Effector memory CD8-positive, alpha-beta T cell (primary cell): ENCODE data around the gene YTHDC2.

ENCODE experiments used
- ATAC-seq: fragments of 150-1000 bp; cut with Tn5 transposase; replicated peaks from 2 replicates; pipeline ENCODE4 v1.10.0; 2021; ENCODE audit warnings: mild to moderate bottlenecking, moderate library complexity
- DNase-seq, 3 experiments: peaks; one replicate each; pipeline ENCODE4 v3.0.0; 2021
- H3K27ac Mint-ChIP-seq, 2 donors: one replicate each; pipeline ENCODE4 v1.8.0; 2022; ENCODE audit warnings: mild to moderate bottlenecking in 2 of 2, mixed read lengths in 2 of 2, moderate library complexity in 2 of 2
- H3K27me3 Mint-ChIP-seq, 2 donors: one replicate each; pipeline ENCODE4 v1.8.0; 2022; ENCODE audit warnings: mixed read lengths in 2 of 2
- H3K36me3 Mint-ChIP-seq: one replicate; pipeline ENCODE4 v1.8.0; 2022; ENCODE audit warnings: mild to moderate bottlenecking, moderate library complexity, mixed read lengths; ENCODE audit not compliant: insufficient read depth
- H3K4me1 Mint-ChIP-seq, 2 donors: one replicate each; pipeline ENCODE4 v1.8.0; 2022; ENCODE audit warnings: low read depth in 2 of 2, mixed read lengths in 2 of 2
- H3K4me3 Mint-ChIP-seq, 2 donors: one replicate each; pipeline ENCODE4 v1.8.0; 2022; ENCODE audit warnings: mild to moderate bottlenecking in 2 of 2, mixed read lengths in 2 of 2, moderate library complexity in 2 of 2
- H3K9me3 Mint-ChIP-seq, 2 donors: one replicate each; pipeline ENCODE4 v1.8.0; 2022; ENCODE audit warnings: mixed read lengths in 2 of 2
- total RNA-seq, 9 experiments: gene quantifications; one replicate each; lab custom pipeline; 2026; lab: John Stamatoyannopoulos, UW

Gene YTHDC2
- total RNA-seq = 60.0 to 112 (median 82.3) reads per million in 9 experiments

- Mint-ChIP-seq H3K27ac (peak within 1 kb of the TSS; percentile 95 to 99), H3K36me3 (peaks cover 26% of the 10 kb centered on the region), H3K27me3 (peaks cover 14 to 16% of the 10 kb centered on the region in 2 donors), H3K4me3 (peak within 1 kb of the TSS; percentile 84 to 89), H3K9me3 (no peaks in the 10 kb centered on the region), H3K4me1 (peaks cover 14 to 29% of the 10 kb centered on the region in 2 donors)
- peak; percentile 83 to 88 (median 88) for DNase-seq
- peak; percentile 92 for ATAC-seq
Measured at GRCh38 chr5:113513384-113514288, at the start of gene YTHDC2. TSS of gene YTHDC2 (plus strand) at chr5:113513694. CDS start at chr5:113513896, 202 bp downstream.

- no peak for DNase-seq
- H3K36me3 Mint-ChIP-seq = no peaks in the 10 kb centered on the region
- ATAC-seq = no peak
- H3K27ac Mint-ChIP-seq = no peak overlapping the region
- no peaks in the 10 kb centered on the region for H3K9me3 Mint-ChIP-seq
- H3K4me1 Mint-ChIP-seq = no peaks in the 10 kb centered on the region
- H3K27me3 Mint-ChIP-seq = peaks cover 53 to 71% of the 10 kb centered on the region in 2 donors
- no peak overlapping the region for H3K4me3 Mint-ChIP-seq
Measured at GRCh38 chr5:113474100-113474728, 39.3 kb upstream of the YTHDC2 start.

GRCh38 chr5:113478691-113479090 is 34.8 kb upstream of the YTHDC2 start:
- Mint-ChIP-seq H3K27ac (no peak overlapping the region), H3K36me3 (no peaks in the 10 kb centered on the region), H3K4me1 (no peaks in the 10 kb centered on the region), H3K27me3 (peaks cover 43 to 47% of the 10 kb centered on the region in 2 donors), H3K9me3 (no peaks in the 10 kb centered on the region), H3K4me3 (no peak overlapping the region)
- no peak for ATAC-seq
- DNase-seq = no peak

- no peaks in the 10 kb centered on the region for H3K36me3 Mint-ChIP-seq
- H3K4me1 Mint-ChIP-seq = no peaks in the 10 kb centered on the region
- no peak overlapping the region for H3K4me3 Mint-ChIP-seq
- no peaks in the 10 kb centered on the region for H3K9me3 Mint-ChIP-seq
- ATAC-seq (no peak), DNase-seq (no peak)
- H3K27ac Mint-ChIP-seq = no peak overlapping the region
- peaks cover 38 to 52% of the 10 kb centered on the region in 2 donors for H3K27me3 Mint-ChIP-seq
Measured at GRCh38 chr5:113480243-113480642, 33.3 kb upstream of the YTHDC2 start.

GRCh38 chr5:113487416-113487780 is 26.1 kb upstream of the YTHDC2 start:
- H3K4me3 Mint-ChIP-seq = peak overlapping the region; percentile 78 to 85
- no peak overlapping the region for H3K27ac Mint-ChIP-seq
- H3K4me1 Mint-ChIP-seq = peaks cover 0 to 20% of the 10 kb centered on the region in 2 donors
- ATAC-seq (no peak), DNase-seq (no peak)
- H3K27me3 Mint-ChIP-seq = peaks cover 84 to 97% of the 10 kb centered on the region in 2 donors
- H3K9me3 Mint-ChIP-seq = peaks cover 5 to 14% of the 10 kb centered on the region in 2 donors
- no peaks in the 10 kb centered on the region for H3K36me3 Mint-ChIP-seq

GRCh38 chr5:113487781-113488644 is 25.5 kb upstream of the YTHDC2 start, which contains the start of gene MCC:
TSS of gene MCC (minus strand) at chr5:113488453.
- Mint-ChIP-seq H3K36me3 (no peaks in the 10 kb centered on the region), H3K27me3 (peaks cover 80 to 97% of the 10 kb centered on the region in 2 donors), H3K4me3 (peak within 1 kb of the TSS; percentile 78 to 85), H3K4me1 (peaks cover 0 to 20% of the 10 kb centered on the region in 2 donors), H3K27ac (no peak within 1 kb of the TSS), H3K9me3 (peaks cover 5 to 14% of the 10 kb centered on the region in 2 donors)
- peak in 1 of 3 experiments; percentile 14 for DNase-seq
- peak; percentile 55 for ATAC-seq

- peak overlapping the region; percentile 78 to 85 for H3K4me3 Mint-ChIP-seq
- peaks cover 74 to 90% of the 10 kb centered on the region in 2 donors for H3K27me3 Mint-ChIP-seq
- no peaks in the 10 kb centered on the region for H3K36me3 Mint-ChIP-seq
- H3K9me3 Mint-ChIP-seq = peaks cover 5 to 14% of the 10 kb centered on the region in 2 donors
- H3K27ac Mint-ChIP-seq = no peak overlapping the region
- DNase-seq (no peak), ATAC-seq (no peak)
- H3K4me1 Mint-ChIP-seq = peaks cover 0 to 20% of the 10 kb centered on the region in 2 donors
Measured at GRCh38 chr5:113488645-113489184, 24.8 kb upstream of the YTHDC2 start.

- H3K9me3 Mint-ChIP-seq = peaks cover 5 to 14% of the 10 kb centered on the region in 2 donors
- ATAC-seq (peak; percentile 81), DNase-seq (no peak)
- peaks cover 74 to 84% of the 10 kb centered on the region in 2 donors for H3K27me3 Mint-ChIP-seq
- peaks cover 0 to 20% of the 10 kb centered on the region in 2 donors for H3K4me1 Mint-ChIP-seq
- H3K36me3 Mint-ChIP-seq = no peaks in the 10 kb centered on the region
- peak overlapping the region; percentile 78 to 85 for H3K4me3 Mint-ChIP-seq
- no peak overlapping the region for H3K27ac Mint-ChIP-seq
Measured at GRCh38 chr5:113489299-113489698, 24.2 kb upstream of the YTHDC2 start.

- peaks cover 73 to 76% of the 10 kb centered on the region in 2 donors for H3K27me3 Mint-ChIP-seq
- H3K4me1 Mint-ChIP-seq = peaks cover 0 to 20% of the 10 kb centered on the region in 2 donors
- DNase-seq (no peak), ATAC-seq (no peak)
- H3K4me3 Mint-ChIP-seq = no peak overlapping the region
- H3K9me3 Mint-ChIP-seq = peaks cover 5 to 14% of the 10 kb centered on the region in 2 donors
- H3K36me3 Mint-ChIP-seq = no peaks in the 10 kb centered on the region
- no peak overlapping the region for H3K27ac Mint-ChIP-seq
Measured at GRCh38 chr5:113490317-113490716, 23.2 kb upstream of the YTHDC2 start.

- H3K4me3 Mint-ChIP-seq = no peak overlapping the region
- no peak for DNase-seq
- H3K9me3 Mint-ChIP-seq = peaks cover 5 to 14% of the 10 kb centered on the region in 2 donors
- ATAC-seq = no peak
- H3K27ac Mint-ChIP-seq = no peak overlapping the region
- no peaks in the 10 kb centered on the region for H3K36me3 Mint-ChIP-seq
- H3K27me3 Mint-ChIP-seq = peaks cover 66 to 73% of the 10 kb centered on the region in 2 donors
- H3K4me1 Mint-ChIP-seq = peaks cover 0 to 20% of the 10 kb centered on the region in 2 donors
Measured at GRCh38 chr5:113491022-113491421, 22.5 kb upstream of the YTHDC2 start.

GRCh38 chr5:113493446-113493845 is 20.0 kb upstream of the YTHDC2 start:
- Mint-ChIP-seq H3K36me3 (no peaks in the 10 kb centered on the region), H3K9me3 (peaks cover 5 to 14% of the 10 kb centered on the region in 2 donors), H3K27ac (no peak overlapping the region), H3K4me1 (peaks cover 0 to 10% of the 10 kb centered on the region in 2 donors), H3K27me3 (peaks cover 61 to 66% of the 10 kb centered on the region in 2 donors), H3K4me3 (no peak overlapping the region)
- ATAC-seq = no peak
- DNase-seq = no peak

- ATAC-seq = no peak
- no peaks in the 10 kb centered on the region for H3K36me3 Mint-ChIP-seq
- peaks cover 61 to 64% of the 10 kb centered on the region in 2 donors for H3K27me3 Mint-ChIP-seq
- no peak overlapping the region for H3K27ac Mint-ChIP-seq
- no peak for DNase-seq
- no peak overlapping the region for H3K4me3 Mint-ChIP-seq
- peaks cover 5 to 9% of the 10 kb centered on the region in 2 donors for H3K9me3 Mint-ChIP-seq
- H3K4me1 Mint-ChIP-seq = no peaks in the 10 kb centered on the region
Measured at GRCh38 chr5:113495422-113495841, 18.1 kb upstream of the YTHDC2 start.
